H1 (cell line): ENCODE data around the gene WFIKKN1. TPM values are rescaled to one million over a fixed set of nuclear protein-coding genes. Genes with fewer than 3 reads are reported as not detected.

Experiments used
- EP300 ChIP-seq, 2 experiments: IDR thresholded peaks; 1 replicate in 1 of 2; 2 replicates in 1 of 2; pipeline ENCODE4 v1.6.1; 2011 to 2012; ENCODE audit warnings: low read depth in 2 of 2, low read length in 2 of 2, mild to moderate bottlenecking in 2 of 2, borderline replicate concordance in 1 of 2, inconsistent platforms in 1 of 2, moderate library complexity in 1 of 2
- RXRA ChIP-seq: IDR thresholded peaks from 2 replicates; pipeline ENCODE4 v1.6.1; 2011; ENCODE audit warnings: low read depth, mild to moderate bottlenecking, low read length, moderate library complexity; ENCODE audit not compliant: insufficient read depth
- SIX5 ChIP-seq: IDR thresholded peaks from 2 replicates; pipeline ENCODE4 v1.6.1; 2011; ENCODE audit warnings: mild to moderate bottlenecking, low read depth, low read length
- SP4 ChIP-seq: IDR thresholded peaks from 2 replicates; pipeline ENCODE4 v1.6.1; 2012; ENCODE audit warnings: low read length, inconsistent platforms
- ZNF274 ChIP-seq: IDR thresholded peaks from 2 replicates; pipeline ENCODE4 v1.7.0; 2012; ENCODE audit warnings: low read length, borderline replicate concordance; ENCODE audit errors: extremely low read depth
- polyA plus RNA-seq, 7 experiments: library from polyadenylated mRNA; depleted of rRNA in 3 of 7; stranded (reverse) in 5 of 7; unstranded in 2 of 7; fragments of >200 nt in 5 of 7; fragments of 200-250 nt in 2 of 7; gene quantifications; 1 replicate in 5 of 7; 2 replicates in 1 of 7; 4 replicates in 1 of 7; pipeline versions ENCODE4 v1.2.1 to v1.2.3, GENCODE V29; 2011 to 2013; ENCODE audit warnings: missing spikeins in 2 of 7, mixed read lengths in 2 of 7
- total RNA-seq: library from RNA; stranded (reverse); fragmentation: NEBNext Ultra II Directional; extraction: Animal tissue kit (Norgen Biotek cat#: 25700); gene quantifications from 2 replicates; pipeline ENCODE4 v1.2.1, GENCODE V29; 2021
- TF ChIP-seq, protein P1 (sequence below): IDR thresholded peaks from 2 replicates; pipeline ENCODE4 v1.6.1; 2012; ENCODE audit warnings: inconsistent platforms
- TF ChIP-seq, protein P2 (sequence below), 3 experiments: IDR thresholded peaks; 1 replicate in 2 of 3; 2 replicates in 1 of 3; pipeline versions ENCODE4 v1.5.1 to v1.6.1; 2011; ENCODE audit warnings: low read length in 3 of 3, mild to moderate bottlenecking in 3 of 3, inconsistent platforms in 2 of 3, low read depth in 1 of 3, moderate library complexity in 1 of 3; ENCODE audit not compliant: insufficient read depth in 1 of 3; ENCODE audit errors: control extremely low read depth in 1 of 3

WFIKKN1 gene
- total and polyA plus RNA-seq, 2 of the 8 experiments (the other 6 are each of a cell fraction or from before 2014, with no cell fraction given), result 11.4 to 15.8 TPM

DNA sequence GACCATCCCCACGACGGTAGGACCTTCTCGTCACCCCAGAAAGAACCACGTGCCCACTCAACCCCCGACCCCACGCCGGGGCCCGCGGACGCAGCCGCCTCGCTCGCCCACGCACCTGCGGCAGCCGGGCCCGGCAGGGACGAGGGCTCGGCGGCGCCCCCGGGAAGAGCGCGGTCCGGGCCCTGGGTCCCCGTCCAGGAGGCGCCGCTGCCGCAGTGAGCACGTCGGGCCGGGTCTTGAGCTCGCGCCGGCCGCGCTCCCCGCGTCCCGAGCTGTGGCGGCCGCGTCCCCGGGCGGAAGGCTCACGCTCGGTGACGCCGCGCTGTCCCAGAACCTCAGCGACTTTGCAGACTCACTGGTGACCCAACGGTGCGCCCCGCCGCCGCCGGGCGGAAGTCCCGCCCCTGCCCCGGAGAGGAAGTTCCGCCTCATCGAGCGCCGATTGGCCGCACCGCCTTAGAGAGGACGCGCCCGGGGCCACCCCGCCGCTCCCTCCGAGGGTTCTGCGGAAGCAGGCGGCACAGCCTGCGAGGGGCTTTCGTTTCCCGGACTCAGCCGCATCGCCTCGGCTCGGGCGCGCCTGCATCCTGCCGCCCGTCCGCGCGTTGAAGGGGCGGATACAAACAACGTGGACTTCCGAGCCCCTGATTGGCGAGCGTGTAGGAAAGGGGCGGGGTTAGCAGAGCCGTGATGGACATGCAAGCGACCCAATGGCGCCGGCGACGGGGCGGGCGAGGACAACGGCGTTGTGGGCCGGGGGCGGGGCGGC lies 41.7 kb upstream of the WFIKKN1 start (continued):
- TF ChIP-seq, protein P1, sequence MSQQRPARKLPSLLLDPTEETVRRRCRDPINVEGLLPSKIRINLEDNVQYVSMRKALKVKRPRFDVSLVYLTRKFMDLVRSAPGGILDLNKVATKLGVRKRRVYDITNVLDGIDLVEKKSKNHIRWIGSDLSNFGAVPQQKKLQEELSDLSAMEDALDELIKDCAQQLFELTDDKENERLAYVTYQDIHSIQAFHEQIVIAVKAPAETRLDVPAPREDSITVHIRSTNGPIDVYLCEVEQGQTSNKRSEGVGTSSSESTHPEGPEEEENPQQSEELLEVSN, result no peak
- TF ChIP-seq, protein P2, sequence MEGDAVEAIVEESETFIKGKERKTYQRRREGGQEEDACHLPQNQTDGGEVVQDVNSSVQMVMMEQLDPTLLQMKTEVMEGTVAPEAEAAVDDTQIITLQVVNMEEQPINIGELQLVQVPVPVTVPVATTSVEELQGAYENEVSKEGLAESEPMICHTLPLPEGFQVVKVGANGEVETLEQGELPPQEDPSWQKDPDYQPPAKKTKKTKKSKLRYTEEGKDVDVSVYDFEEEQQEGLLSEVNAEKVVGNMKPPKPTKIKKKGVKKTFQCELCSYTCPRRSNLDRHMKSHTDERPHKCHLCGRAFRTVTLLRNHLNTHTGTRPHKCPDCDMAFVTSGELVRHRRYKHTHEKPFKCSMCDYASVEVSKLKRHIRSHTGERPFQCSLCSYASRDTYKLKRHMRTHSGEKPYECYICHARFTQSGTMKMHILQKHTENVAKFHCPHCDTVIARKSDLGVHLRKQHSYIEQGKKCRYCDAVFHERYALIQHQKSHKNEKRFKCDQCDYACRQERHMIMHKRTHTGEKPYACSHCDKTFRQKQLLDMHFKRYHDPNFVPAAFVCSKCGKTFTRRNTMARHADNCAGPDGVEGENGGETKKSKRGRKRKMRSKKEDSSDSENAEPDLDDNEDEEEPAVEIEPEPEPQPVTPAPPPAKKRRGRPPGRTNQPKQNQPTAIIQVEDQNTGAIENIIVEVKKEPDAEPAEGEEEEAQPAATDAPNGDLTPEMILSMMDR (IDR thresholded peaks at IDR 0.05; ENCODE audit: control extremely low read depth in 1 of 3, insufficient read depth in 1 of 3, low read depth in 1 of 3, low read length in 3 of 3), result no peak
- no peak for TF ChIP-seq RXRA
- TF ChIP-seq EP300 (IDR thresholded peaks at IDR 0.05; ENCODE audit: borderline replicate concordance in 1 of 2, low read depth in 2 of 2, low read length in 2 of 2), result no peak
- TF ChIP-seq SP4, result peak; percentile 74; the same call in 1 of the 2 replicates
- no peak for TF ChIP-seq ZNF274
- TF ChIP-seq SIX5, result no peak
